ENCODE measurements around the gene ASCL2.

Gene ASCL2

GRCh38 chr11:2235588-2236326 is 34.6 kb downstream of the ASCL2 start:
- Mint-ChIP-seq H3K27ac (no peak overlapping the region), H3K27me3 (ENCODE audit: low read depth) (peaks cover 22% of the 10 kb centered on the region), H3K4me3 (no peak overlapping the region), H3K9me3 (peaks cover 5% of the 10 kb centered on the region), H3K4me1 (ENCODE audit: low read depth) (no peaks in the 10 kb centered on the region), H3K36me3 (ENCODE audit: low read depth) (no peaks in the 10 kb centered on the region)

- H3K9me3 Mint-ChIP-seq, result peaks cover 4% of the 10 kb centered on the region
- H3K36me3 Mint-ChIP-seq (ENCODE audit: low read depth), result no peaks in the 10 kb centered on the region
- no peak overlapping the region for H3K4me3 Mint-ChIP-seq
- peaks cover 30% of the 10 kb centered on the region for H3K27me3 Mint-ChIP-seq (ENCODE audit: low read depth)
- H3K4me1 Mint-ChIP-seq (ENCODE audit: low read depth), result no peaks in the 10 kb centered on the region
- no peak overlapping the region for H3K27ac Mint-ChIP-seq
Observed at GRCh38 chr11:2234963-2235362, 35.4 kb downstream of the ASCL2 start.

- Mint-ChIP-seq H3K4me3 (no peak overlapping the region), H3K27ac (no peak overlapping the region), H3K27me3 (ENCODE audit: low read depth) (peaks cover 38% of the 10 kb centered on the region), H3K9me3 (peaks cover 10% of the 10 kb centered on the region), H3K36me3 (ENCODE audit: low read depth) (no peaks in the 10 kb centered on the region), H3K4me1 (ENCODE audit: low read depth) (no peaks in the 10 kb centered on the region)
Observed at GRCh38 chr11:2233693-2234455, 36.5 kb downstream of the ASCL2 start.

GRCh38 chr11:2229713-2230297 is 40.6 kb downstream of the ASCL2 start:
- H3K36me3 Mint-ChIP-seq (ENCODE audit: low read depth), result no peaks in the 10 kb centered on the region
- H3K4me3 Mint-ChIP-seq, result no peak overlapping the region
- peaks cover 10% of the 10 kb centered on the region for H3K9me3 Mint-ChIP-seq
- H3K4me1 Mint-ChIP-seq (ENCODE audit: low read depth), result no peaks in the 10 kb centered on the region
- peaks cover 53% of the 10 kb centered on the region for H3K27me3 Mint-ChIP-seq (ENCODE audit: low read depth)
- H3K27ac Mint-ChIP-seq, result no peak overlapping the region

DNA sequence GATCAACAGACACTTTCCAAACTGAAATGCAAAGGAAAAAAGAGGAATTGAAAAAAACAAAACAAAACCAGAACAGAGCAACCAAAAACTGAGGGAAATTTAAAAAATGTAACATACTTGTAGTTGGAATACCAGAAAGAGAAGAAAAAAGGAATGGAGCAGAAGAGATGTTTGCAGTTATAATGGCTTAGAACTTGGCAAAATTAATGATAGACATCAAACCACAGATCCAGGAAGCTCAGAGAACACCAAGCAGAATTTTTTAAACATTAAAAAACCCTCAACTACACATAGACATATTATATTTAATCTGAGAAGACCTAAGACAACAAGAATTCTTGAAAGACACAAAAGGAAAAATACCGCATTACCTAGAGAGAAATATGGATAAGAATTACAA is 46.1 kb downstream of the ASCL2 start:
- Mint-ChIP-seq H3K4me3 (no peak overlapping the region), H3K27ac (no peak overlapping the region), H3K36me3 (ENCODE audit: low read depth) (no peaks in the 10 kb centered on the region), H3K4me1 (ENCODE audit: low read depth) (no peaks in the 10 kb centered on the region), H3K9me3 (peaks cover under 1% of the 10 kb centered on the region), H3K27me3 (ENCODE audit: low read depth) (peaks cover 41% of the 10 kb centered on the region)

GRCh38 chr11:2223153-2223794 is 47.1 kb downstream of the ASCL2 start:
- Mint-ChIP-seq H3K9me3 (no peaks in the 10 kb centered on the region), H3K27me3 (ENCODE audit: low read depth) (peaks cover 39% of the 10 kb centered on the region), H3K4me1 (ENCODE audit: low read depth) (no peaks in the 10 kb centered on the region), H3K27ac (no peak overlapping the region), H3K4me3 (no peak overlapping the region), H3K36me3 (ENCODE audit: low read depth) (no peaks in the 10 kb centered on the region)

DNA sequence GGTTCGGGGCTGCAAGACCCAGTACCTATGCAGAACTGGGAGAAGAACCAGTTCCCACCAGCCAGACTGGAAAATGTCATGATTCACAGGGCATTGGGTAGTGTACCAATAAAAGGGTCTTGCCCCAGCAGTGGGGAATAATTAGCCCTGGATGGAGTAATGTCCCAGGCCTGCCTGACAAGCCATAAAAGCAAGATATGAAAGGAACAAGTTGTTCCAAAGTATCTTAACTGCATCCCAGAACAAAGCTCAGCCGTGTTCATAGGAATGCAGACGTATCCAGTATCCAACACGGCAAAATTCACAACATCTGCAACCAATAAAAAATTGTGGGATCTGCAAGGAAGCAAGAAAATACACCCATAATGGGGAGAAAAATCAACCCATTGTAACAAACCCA is 47.9 kb downstream of the ASCL2 start:
- H3K27ac Mint-ChIP-seq, result no peak overlapping the region
- no peaks in the 10 kb centered on the region for H3K9me3 Mint-ChIP-seq
- H3K4me3 Mint-ChIP-seq, result no peak overlapping the region
- no peaks in the 10 kb centered on the region for H3K36me3 Mint-ChIP-seq (ENCODE audit: low read depth)
- peaks cover 39% of the 10 kb centered on the region for H3K27me3 Mint-ChIP-seq (ENCODE audit: low read depth)
- no peaks in the 10 kb centered on the region for H3K4me1 Mint-ChIP-seq (ENCODE audit: low read depth)

GRCh38 chr11:2221591-2221990 is 48.8 kb downstream of the ASCL2 start:
- Mint-ChIP-seq H3K4me1 (ENCODE audit: low read depth) (no peaks in the 10 kb centered on the region), H3K9me3 (no peaks in the 10 kb centered on the region), H3K4me3 (no peak overlapping the region), H3K27me3 (ENCODE audit: low read depth) (peaks cover 36% of the 10 kb centered on the region), H3K36me3 (ENCODE audit: low read depth) (no peaks in the 10 kb centered on the region), H3K27ac (no peak overlapping the region)

GRCh38 chr11:2221024-2221423 is 49.4 kb downstream of the ASCL2 start:
- H3K27ac Mint-ChIP-seq, result no peak overlapping the region
- H3K36me3 Mint-ChIP-seq (ENCODE audit: low read depth), result no peaks in the 10 kb centered on the region
- no peaks in the 10 kb centered on the region for H3K9me3 Mint-ChIP-seq
- H3K4me1 Mint-ChIP-seq (ENCODE audit: low read depth), result no peaks in the 10 kb centered on the region
- H3K27me3 Mint-ChIP-seq (ENCODE audit: low read depth), result peaks cover 36% of the 10 kb centered on the region
- no peak overlapping the region for H3K4me3 Mint-ChIP-seq

- no peaks in the 10 kb centered on the region for H3K4me1 Mint-ChIP-seq (ENCODE audit: low read depth)
- H3K9me3 Mint-ChIP-seq, result no peaks in the 10 kb centered on the region
- H3K36me3 Mint-ChIP-seq (ENCODE audit: low read depth), result no peaks in the 10 kb centered on the region
- H3K4me3 Mint-ChIP-seq, result no peak overlapping the region
- H3K27me3 Mint-ChIP-seq (ENCODE audit: low read depth), result peaks cover 30% of the 10 kb centered on the region
- H3K27ac Mint-ChIP-seq, result no peak overlapping the region
Observed at GRCh38 chr11:2220173-2220771, 50.1 kb downstream of the ASCL2 start.

DNA sequence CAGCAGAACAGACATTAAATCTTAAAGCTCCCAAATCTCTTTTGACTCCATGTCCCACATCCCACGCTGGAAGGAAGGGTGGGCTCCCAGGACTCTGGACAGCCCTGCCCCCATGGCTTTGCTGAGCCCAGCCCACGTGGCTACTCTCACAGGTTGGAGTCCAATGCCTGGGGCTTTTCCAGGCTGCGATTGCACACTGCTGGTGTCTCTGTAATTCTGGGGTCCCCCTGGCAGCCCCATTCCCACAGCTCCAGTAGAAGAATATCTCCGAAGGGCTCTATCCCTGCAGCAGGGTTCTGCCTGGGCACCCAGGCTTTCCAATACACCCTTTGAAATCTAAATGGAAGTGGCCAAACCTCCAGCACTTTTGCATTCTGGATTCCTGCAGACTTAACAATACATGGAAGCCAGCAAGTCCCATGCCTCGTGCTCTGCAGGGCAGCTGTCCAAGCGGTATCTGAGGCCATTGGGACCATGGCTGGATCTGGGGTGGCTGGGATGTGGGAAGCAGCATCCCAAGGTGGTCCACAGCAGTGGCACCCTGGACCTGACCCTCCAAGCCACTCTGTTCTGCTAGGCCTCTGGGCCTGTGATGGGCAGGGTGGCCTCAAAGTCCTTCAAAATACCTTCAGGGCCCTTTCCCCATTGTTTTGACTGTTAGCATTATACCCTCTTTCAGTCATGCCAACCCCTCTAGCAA is 50.9 kb downstream of the ASCL2 start:
- Mint-ChIP-seq H3K4me3 (no peak overlapping the region), H3K9me3 (no peaks in the 10 kb centered on the region), H3K27me3 (ENCODE audit: low read depth) (peaks cover 27% of the 10 kb centered on the region), H3K27ac (no peak overlapping the region), H3K36me3 (ENCODE audit: low read depth) (no peaks in the 10 kb centered on the region), H3K4me1 (ENCODE audit: low read depth) (no peaks in the 10 kb centered on the region)

Data from T-helper 1 cell treated with Interleukin-12 subunit alpha and Interleukin-12 subunit beta and Interleukin-4 antibody, amounts not matched to agents 30 μg/mL and 1 μg/mL, for 36 hours (primary cell).